ENCODE results near the gene PLA2G2F. TPM values are rescaled to one million over a fixed set of nuclear protein-coding genes. Genes with fewer than 3 reads are reported as not detected.

PLA2G2F gene
- total RNA-seq, 1 donor, result not detected

- H3K27me3 ChIP-seq (ENCODE audit: insufficient read depth, low read length), result peaks cover 8% of the 10 kb centered on the region
- H4K20me1 ChIP-seq (ENCODE audit: insufficient read depth, low read length), result no peaks in the 10 kb centered on the region
- H3K36me3 ChIP-seq (ENCODE audit: insufficient read depth, low read length), result no peaks in the 10 kb centered on the region
- no peaks in the 10 kb centered on the region for H3K4me1 ChIP-seq (ENCODE audit: insufficient read depth, low read length)
- no peak overlapping the region for H2AFZ ChIP-seq (ENCODE audit: low read length)
- H3K9me3 ChIP-seq (ENCODE audit: low read depth, low read length), result no peaks in the 10 kb centered on the region
- no peak overlapping the region for H3K4me3 ChIP-seq (ENCODE audit: insufficient read depth, low read length)
- H3K79me2 ChIP-seq (ENCODE audit: insufficient read depth, low read length), result no peaks in the 10 kb centered on the region
- DNase-seq (ENCODE audit: insufficient read length, low spot score, missing footprints), result peak; percentile 37
- no peak overlapping the region for H3K27ac ChIP-seq (ENCODE audit: low read depth, low read length)
- no peak overlapping the region for H3K4me2 ChIP-seq (ENCODE audit: insufficient read depth, low read length)
- TF ChIP-seq CTCF (IDR thresholded peaks at IDR 0.05; ENCODE audit: extremely low read depth, low read depth, low read length), result no peak
Observed at GRCh38 chr1:20143318-20143717, 4.2 kb downstream of the PLA2G2F start.

GRCh38 chr1:20143734-20144565 lies 4.8 kb downstream of the PLA2G2F start:
- no peaks in the 10 kb centered on the region for H3K36me3 ChIP-seq (ENCODE audit: insufficient read depth, low read length)
- DNase-seq (ENCODE audit: insufficient read length, low spot score, missing footprints), result peak; percentile 65
- no peak overlapping the region for H3K27ac ChIP-seq (ENCODE audit: low read depth, low read length)
- no peaks in the 10 kb centered on the region for H3K4me1 ChIP-seq (ENCODE audit: insufficient read depth, low read length)
- H4K20me1 ChIP-seq (ENCODE audit: insufficient read depth, low read length), result no peaks in the 10 kb centered on the region
- no peaks in the 10 kb centered on the region for H3K79me2 ChIP-seq (ENCODE audit: insufficient read depth, low read length)
- H3K9me3 ChIP-seq (ENCODE audit: low read depth, low read length), result no peaks in the 10 kb centered on the region
- no peak overlapping the region for H3K4me2 ChIP-seq (ENCODE audit: insufficient read depth, low read length)
- peaks cover 8% of the 10 kb centered on the region for H3K27me3 ChIP-seq (ENCODE audit: insufficient read depth, low read length)
- no peak overlapping the region for H2AFZ ChIP-seq (ENCODE audit: low read length)
- no peak overlapping the region for H3K4me3 ChIP-seq (ENCODE audit: insufficient read depth, low read length)
- no peak for TF ChIP-seq CTCF (IDR thresholded peaks at IDR 0.05; ENCODE audit: extremely low read depth, low read depth, low read length)

GRCh38 chr1:20147846-20148570 lies 8.9 kb downstream of the PLA2G2F start:
- Histone ChIP-seq H3K27ac (ENCODE audit: low read depth, low read length) (no peak overlapping the region), H4K20me1 (ENCODE audit: insufficient read depth, low read length) (no peaks in the 10 kb centered on the region), H3K9me3 (ENCODE audit: low read depth, low read length) (no peaks in the 10 kb centered on the region), H3K4me3 (ENCODE audit: insufficient read depth, low read length) (no peak overlapping the region), H3K36me3 (ENCODE audit: insufficient read depth, low read length) (no peaks in the 10 kb centered on the region), H3K4me1 (ENCODE audit: insufficient read depth, low read length) (peaks cover 9% of the 10 kb centered on the region), H2AFZ (ENCODE audit: low read length) (no peak overlapping the region), H3K79me2 (ENCODE audit: insufficient read depth, low read length) (no peaks in the 10 kb centered on the region), H3K27me3 (ENCODE audit: insufficient read depth, low read length) (peaks cover 8% of the 10 kb centered on the region), H3K4me2 (ENCODE audit: insufficient read depth, low read length) (no peak overlapping the region)
- TF ChIP-seq CTCF (IDR thresholded peaks at IDR 0.05; ENCODE audit: extremely low read depth, low read depth, low read length), result no peak
- DNase-seq (ENCODE audit: insufficient read length, low spot score, missing footprints), result peak; percentile 76

All from osteoblast (primary cell).